IPS-20b (cell line): ENCODE data around the gene SHANK2.

Experiments used
- H3K27ac ChIP-seq: one replicate; pipeline ENCODE4 v1.5.1; 2013; ENCODE audit warnings: low read length
- H3K27me3 ChIP-seq: 2 replicates; pipeline ENCODE4 v1.6.1; 2013; ENCODE audit warnings: mild to moderate bottlenecking, low read length, inconsistent platforms; ENCODE audit not compliant: insufficient read depth
- H3K36me3 ChIP-seq: 2 replicates; pipeline ENCODE4 v1.6.1; 2013; ENCODE audit warnings: low read depth, mild to moderate bottlenecking, inconsistent platforms, low read length, moderate library complexity; ENCODE audit not compliant: insufficient read depth
- H3K4me1 ChIP-seq: 2 replicates; pipeline ENCODE4 v1.6.1; 2013; ENCODE audit warnings: mild to moderate bottlenecking, control low read depth, inconsistent platforms, low read length, moderate library complexity; ENCODE audit not compliant: insufficient read depth
- H3K4me3 ChIP-seq: 2 replicates; pipeline ENCODE4 v1.5.1; 2013; ENCODE audit warnings: mild to moderate bottlenecking, low read length, inconsistent platforms
- H3K9ac ChIP-seq: 2 replicates; pipeline ENCODE4 v1.6.1; 2013; ENCODE audit warnings: low read depth, mild to moderate bottlenecking, inconsistent platforms, low read length, moderate library complexity
- H3K9me3 ChIP-seq: 2 replicates; pipeline ENCODE4 v1.6.1; 2013; ENCODE audit warnings: mild to moderate bottlenecking, low read depth, low read length, inconsistent platforms; ENCODE audit not compliant: insufficient read depth

The SHANK2 gene

GRCh38 chr11:71284525-71285092, 32.2 kb upstream of the SHANK2 start:
- Histone ChIP-seq H3K9me3 (no peaks in the 10 kb centered on the region), H3K27ac (no peak overlapping the region), H3K9ac (no peak overlapping the region), H3K4me3 (no peak overlapping the region), H3K4me1 (no peaks in the 10 kb centered on the region), H3K36me3 (no peaks in the 10 kb centered on the region), H3K27me3 (no peaks in the 10 kb centered on the region; the same call in 1 of the 2 replicates)

GRCh38 chr11:71283971-71284441, 31.6 kb upstream of the SHANK2 start:
- Histone ChIP-seq H3K4me1 (no peaks in the 10 kb centered on the region), H3K4me3 (no peak overlapping the region), H3K9ac (no peak overlapping the region), H3K27ac (no peak overlapping the region), H3K27me3 (no peaks in the 10 kb centered on the region; the same call in 1 of the 2 replicates), H3K36me3 (no peaks in the 10 kb centered on the region), H3K9me3 (no peaks in the 10 kb centered on the region)

GRCh38 chr11:71282581-71283351, 30.4 kb upstream of the SHANK2 start:
- Histone ChIP-seq H3K36me3 (no peaks in the 10 kb centered on the region), H3K4me3 (no peak overlapping the region), H3K4me1 (no peaks in the 10 kb centered on the region), H3K27ac (no peak overlapping the region), H3K9ac (no peak overlapping the region), H3K27me3 (no peaks in the 10 kb centered on the region; the same call in 1 of the 2 replicates), H3K9me3 (no peaks in the 10 kb centered on the region)

- Histone ChIP-seq H3K36me3 (no peaks in the 10 kb centered on the region), H3K4me1 (no peaks in the 10 kb centered on the region), H3K4me3 (no peak overlapping the region), H3K27me3 (no peaks in the 10 kb centered on the region; the same call in 1 of the 2 replicates), H3K27ac (no peak overlapping the region), H3K9ac (no peak overlapping the region), H3K9me3 (no peaks in the 10 kb centered on the region)
Observed at GRCh38 chr11:71281831-71282230, 29.5 kb upstream of the SHANK2 start.

GRCh38 chr11:71281204-71281603, 28.8 kb upstream of the SHANK2 start:
- no peak overlapping the region for H3K9ac ChIP-seq
- no peaks in the 10 kb centered on the region for H3K9me3 ChIP-seq
- H3K4me1 ChIP-seq: no peaks in the 10 kb centered on the region
- H3K27ac ChIP-seq: no peak overlapping the region
- no peak overlapping the region for H3K4me3 ChIP-seq
- H3K36me3 ChIP-seq: no peaks in the 10 kb centered on the region
- H3K27me3 ChIP-seq: no peaks in the 10 kb centered on the region

GRCh38 chr11:71279916-71280645, 27.7 kb upstream of the SHANK2 start:
- Histone ChIP-seq H3K9me3 (no peaks in the 10 kb centered on the region), H3K27ac (no peak overlapping the region), H3K4me1 (no peaks in the 10 kb centered on the region), H3K9ac (no peak overlapping the region), H3K4me3 (no peak overlapping the region), H3K27me3 (no peaks in the 10 kb centered on the region), H3K36me3 (no peaks in the 10 kb centered on the region)

GRCh38 chr11:71272161-71272560, 19.8 kb upstream of the SHANK2 start:
- H3K4me1 ChIP-seq: no peaks in the 10 kb centered on the region

GRCh38 chr11:71269603-71270511, 17.5 kb upstream of the SHANK2 start:
- peaks cover 8% of the 10 kb centered on the region for H3K9me3 ChIP-seq
- H3K27me3 ChIP-seq: peaks cover 10% of the 10 kb centered on the region
- no peaks in the 10 kb centered on the region for H3K4me1 ChIP-seq
- H3K4me3 ChIP-seq: no peak overlapping the region
- no peak overlapping the region for H3K27ac ChIP-seq
- no peak overlapping the region for H3K9ac ChIP-seq
- H3K36me3 ChIP-seq: no peaks in the 10 kb centered on the region

More at GRCh38 chr11:71272161-71272560, 19.8 kb upstream of the SHANK2 start:
- Histone ChIP-seq H3K9ac (no peak overlapping the region), H3K27me3 (no peaks in the 10 kb centered on the region), H3K36me3 (no peaks in the 10 kb centered on the region), H3K4me3 (no peak overlapping the region), H3K27ac (no peak overlapping the region), H3K9me3 (peaks cover 8% of the 10 kb centered on the region)

GRCh38 chr11:71268706-71269321, 16.4 kb upstream of the SHANK2 start:
- no peaks in the 10 kb centered on the region for H3K4me1 ChIP-seq
- H3K27ac ChIP-seq: no peak overlapping the region
- H3K27me3 ChIP-seq: peaks cover 11% of the 10 kb centered on the region
- H3K4me3 ChIP-seq: no peak overlapping the region
- peaks cover 8% of the 10 kb centered on the region for H3K9me3 ChIP-seq
- no peaks in the 10 kb centered on the region for H3K36me3 ChIP-seq
- H3K9ac ChIP-seq: no peak overlapping the region

- Histone ChIP-seq H3K27me3 (peaks cover 11% of the 10 kb centered on the region), H3K9ac (no peak overlapping the region), H3K9me3 (no peaks in the 10 kb centered on the region), H3K27ac (no peak overlapping the region), H3K36me3 (no peaks in the 10 kb centered on the region), H3K4me3 (no peak overlapping the region), H3K4me1 (no peaks in the 10 kb centered on the region)
Observed at GRCh38 chr11:71267807-71268421, 15.5 kb upstream of the SHANK2 start.
